Measurements from ENCODE around the gene EYS. TPM values are rescaled to one million over a fixed set of nuclear protein-coding genes. Genes with fewer than 3 reads are reported as not detected.

Gene EYS
- polyA plus RNA-seq, 2 of the 4 experiments (the other 2 are of a cell fraction), result 0.03 to 0.06 TPM

GRCh38 chr6:64672131-64672530 lies 1034.9 kb downstream of the EYS start:
- POLR2A ChIA-PET, result no interaction called here
- no peak for FAIRE-seq
- Histone ChIP-seq H3K4me1 (no peaks in the 10 kb centered on the region), H3K9me3 (no peaks in the 10 kb centered on the region), H3K4me2 (no peak overlapping the region), H3K27ac (no peak overlapping the region), H3K4me3 (no peak overlapping the region)
- no peak for TF ChIP-seq GATA3 (IDR thresholded peaks at IDR 0.05; ENCODE audit: borderline replicate concordance)
- TF ChIP-seq BCL3 (IDR thresholded peaks at IDR 0.05), result no peak
- TF ChIP-seq CHD4 (IDR thresholded peaks at IDR 0.05; ENCODE audit: borderline replicate concordance), result no peak
- TF ChIP-seq RAD21 (conservative IDR thresholded peaks at IDR 0.05 in 1 of 2, IDR thresholded peaks at IDR 0.05 in 1 of 2), result no peak
- TF ChIP-seq HOXB13 (CRISPR knock-in tag; IDR thresholded peaks at IDR 0.05; ENCODE audit: low read depth), result no peak
- TF ChIP-seq TFCP2L1 (CRISPR knock-in tag; IDR thresholded peaks at IDR 0.05), result no peak
- no peak for TF ChIP-seq CTCF (IDR thresholded peaks at IDR 0.05)
- no peak for TF ChIP-seq E2F6 (IDR thresholded peaks at IDR 0.05; ENCODE audit: borderline replicate concordance, low read depth)
- no peak for TF ChIP-seq NFE2L2 (conservative IDR thresholded peaks at IDR 0.05; ENCODE audit: low read length)
- no peak for TF ChIP-seq ESRRA (IDR thresholded peaks at IDR 0.05; ENCODE audit: borderline replicate concordance, low read length)
- no peak for TF ChIP-seq RFX5 (IDR thresholded peaks at IDR 0.05)
- TF ChIP-seq MYC (IDR thresholded peaks at IDR 0.05; ENCODE audit: borderline replicate concordance, low read length), result no peak
- TF ChIP-seq ZC3H11A (IDR thresholded peaks at IDR 0.05), result no peak
- TF ChIP-seq PHF8 (IDR thresholded peaks at IDR 0.05; ENCODE audit: borderline replicate concordance, low read depth), result no peak
- TF ChIP-seq SREBF2 (IDR thresholded peaks at IDR 0.05), result no peak
- TF ChIP-seq HDAC2 (IDR thresholded peaks at IDR 0.05), result no peak
- WGBS (ENCODE audit: missing lambda C conversion rate), result 30% methylated on average over 3 of the region's 3 CpGs
- CTCF ChIA-PET, result no interaction called here
- ATAC-seq, result no peak
- DNase-seq (ENCODE audit: low read depth in 1 of 2, low spot score in 1 of 2), result no peak

GRCh38 chr6:64665137-64665536 lies 1041.9 kb downstream of the EYS start:
- H3K9me3 ChIP-seq, result no peaks in the 10 kb centered on the region
- H3K4me1 ChIP-seq, result no peaks in the 10 kb centered on the region
- H3K4me3 ChIP-seq, result no peak overlapping the region
- no peak for FAIRE-seq
- no peak for ATAC-seq
- TF ChIP-seq MAFK (IDR thresholded peaks at IDR 0.05; ENCODE audit: partially characterized antibody) (no peak), ZNF302 (CRISPR knock-in tag; IDR thresholded peaks at IDR 0.05) (no peak), RAD21 (conservative IDR thresholded peaks at IDR 0.05 in 1 of 2, IDR thresholded peaks at IDR 0.05 in 1 of 2) (no peak), GATA3 (IDR thresholded peaks at IDR 0.05; ENCODE audit: borderline replicate concordance) (no peak), EHF (CRISPR knock-in tag; IDR thresholded peaks at IDR 0.05) (no peak), E2F6 (IDR thresholded peaks at IDR 0.05; ENCODE audit: borderline replicate concordance, low read depth) (no peak), SMC3 (IDR thresholded peaks at IDR 0.05) (no peak), RARB (CRISPR knock-in tag; IDR thresholded peaks at IDR 0.05) (no peak), JUNB (IDR thresholded peaks at IDR 0.05) (no peak), CHD4 (IDR thresholded peaks at IDR 0.05; ENCODE audit: borderline replicate concordance) (no peak), ATOH8 (CRISPR knock-in tag; IDR thresholded peaks at IDR 0.05; ENCODE audit: low read depth) (no peak), FOXS1 (CRISPR knock-in tag; IDR thresholded peaks at IDR 0.05) (no peak), HMGXB4 (CRISPR knock-in tag; IDR thresholded peaks at IDR 0.05; ENCODE audit: borderline replicate concordance) (no peak), FOSL2 (IDR thresholded peaks at IDR 0.05) (no peak), FOSL2 (CRISPR knock-in tag; IDR thresholded peaks at IDR 0.05) (no peak), TP53 (CRISPR knock-in tag; IDR thresholded peaks at IDR 0.05) (no peak), BCL3 (IDR thresholded peaks at IDR 0.05) (no peak), ZFP36 (IDR thresholded peaks at IDR 0.05; ENCODE audit: borderline replicate concordance, partially characterized antibody) (no peak), HDAC2 (IDR thresholded peaks at IDR 0.05) (no peak), NPAS2 (CRISPR knock-in tag; IDR thresholded peaks at IDR 0.05; ENCODE audit: borderline replicate concordance) (no peak)
- ChIA-PET CTCF (no interaction called here), POLR2A (no interaction called here)
- H3K4me2 ChIP-seq, result no peak overlapping the region
- no peak overlapping the region for H3K27ac ChIP-seq
- 50% methylated on average over 1 of the region's 1 CpG for WGBS (ENCODE audit: missing lambda C conversion rate)
- DNase-seq (ENCODE audit: low read depth in 1 of 2, low spot score in 1 of 2), result no peak

Measured in A549 (cell line).